Endothelial cell of umbilical vein (primary cell): ENCODE measurements around the gene CASR. TPM values are rescaled to one million over a fixed set of nuclear protein-coding genes. Genes with fewer than 3 reads are reported as not detected.

Source experiments
- BruUV-seq: library from RNA; stranded (reverse); fragments of 400-500 nt; replicated peaks from 2 replicates; lab custom pipeline; 2021; lab: Mats Ljungman, UMichigan
- CTCF ChIA-PET: fragments of 300-600, 350-600 bp; sonication (Branson Sonifier 250); formaldehyde crosslinking; loops from one replicate; lab custom pipeline; 2021; ENCODE audit warnings: antibody characterized with exemption, inconsistent platforms; lab: Charles Lee
- POLR2A ChIA-PET: fragments of 300-600, 350-600 bp; sonication (Branson Sonifier 250); formaldehyde crosslinking; loops from one replicate; lab custom pipeline; 2021; ENCODE audit warnings: antibody characterized with exemption, inconsistent platforms; lab: Charles Lee
- DNase-seq: peaks from one replicate; pipeline ENCODE4 v3.0.0-alpha.2; 2011; ENCODE audit warnings: low read depth, low spot score
- FAIRE-seq: peaks from 2 replicates; lab custom pipeline; 2011; peaks lifted over from hg19 to GRCh38; lab: Jason Lieb, UNC
- H2AFZ ChIP-seq: 2 replicates; pipeline ENCODE4 v1.6.0; 2012; ENCODE audit warnings: low read depth, low read length, control low read depth, inconsistent platforms
- H3K27ac ChIP-seq: 2 replicates; pipeline ENCODE4 v1.5.1; 2011; ENCODE audit warnings: low read depth, mild to moderate bottlenecking, control low read depth, low read length, moderate library complexity; ENCODE audit not compliant: insufficient read depth
- H3K27me3 ChIP-seq, 2 experiments: 2 replicates each; pipeline versions ENCODE4 v1.6.0 to v1.6.1; 2011; ENCODE audit warnings: low read length in 2 of 2, mixed read lengths in 1 of 2; ENCODE audit not compliant: control insufficient read depth in 2 of 2, insufficient read depth in 2 of 2
- H3K36me3 ChIP-seq, 2 experiments: 2 replicates in 1 of 2; 3 replicates in 1 of 2; pipeline ENCODE4 v1.5.1; 2011; ENCODE audit warnings: low read length in 2 of 2, mild to moderate bottlenecking in 1 of 2, moderate library complexity in 1 of 2; ENCODE audit not compliant: control insufficient read depth in 2 of 2, insufficient read depth in 2 of 2; ENCODE audit errors: extremely low read depth in 1 of 2
- H3K4me1 ChIP-seq: 3 replicates; pipeline ENCODE4 v1.5.1; 2011; ENCODE audit warnings: mild to moderate bottlenecking, low read length; ENCODE audit not compliant: control insufficient read depth, insufficient read depth; ENCODE audit errors: extremely low read depth
- H3K4me2 ChIP-seq: 2 replicates; pipeline ENCODE4 v1.6.1; 2011; ENCODE audit warnings: low read length, control low read depth, mixed read lengths; ENCODE audit not compliant: insufficient read depth
- H3K4me3 ChIP-seq, 3 experiments: fragments of 200-600 bp in 1 of 3; sonication (generic), shearing (Covaris generic) in 1 of 3; replicated peaks in 1 of 3; 2 replicates each; pipeline ENCODE4 v1.5.1; 2011 to 2016; ENCODE audit warnings: control low read depth in 3 of 3, low read length in 3 of 3, mild to moderate bottlenecking in 2 of 3, inconsistent platforms in 1 of 3, low read depth in 1 of 3, moderate library complexity in 1 of 3; ENCODE audit not compliant: insufficient read depth in 1 of 3
- H3K79me2 ChIP-seq: 2 replicates; pipeline ENCODE4 v1.6.0; 2012; ENCODE audit warnings: low read length, inconsistent platforms; ENCODE audit not compliant: control insufficient read depth, insufficient read depth
- H3K9ac ChIP-seq: replicated peaks from 2 replicates; pipeline ENCODE3; 2011; ENCODE audit warnings: low read length, control low read depth; ENCODE audit not compliant: insufficient read depth; ENCODE audit errors: extremely low read depth
- H3K9me1 ChIP-seq: replicated peaks from 3 replicates; pipeline ENCODE4 v1.6.0; 2011; ENCODE audit warnings: mild to moderate bottlenecking, low read length; ENCODE audit not compliant: control insufficient read depth, insufficient read depth; ENCODE audit errors: extremely low read depth
- H3K9me3 ChIP-seq: replicated peaks from 2 replicates; pipeline ENCODE4 v1.5.1; 2012; ENCODE audit warnings: low read length, inconsistent platforms; ENCODE audit not compliant: control insufficient read depth, insufficient read depth
- H4K20me1 ChIP-seq: replicated peaks from 2 replicates; pipeline ENCODE3; 2011; ENCODE audit warnings: mild to moderate bottlenecking, low read length; ENCODE audit not compliant: control insufficient read depth, insufficient read depth; ENCODE audit errors: extremely low read depth
- CTCF ChIP-seq, 2 donors: IDR thresholded peaks; 1 replicate in 1 of 2; 2 replicates in 1 of 2; pipeline ENCODE4 v1.5.1; 2011; ENCODE audit warnings: low read length in 2 of 2, mild to moderate bottlenecking in 2 of 2, moderate library complexity in 2 of 2, control low read depth in 1 of 2, inconsistent platforms in 1 of 2, low read depth in 1 of 2; ENCODE audit not compliant: insufficient read depth in 1 of 2; ENCODE audit errors: extremely low read depth in 1 of 2
- EZH2 ChIP-seq: IDR thresholded peaks from 2 replicates; pipeline ENCODE4 v1.6.1; 2012; ENCODE audit warnings: borderline replicate concordance, low read depth, mild to moderate bottlenecking, moderate library complexity, low read length, inconsistent platforms; ENCODE audit not compliant: severe bottlenecking
- JUN ChIP-seq: IDR thresholded peaks from 2 replicates; pipeline ENCODE4 v1.6.1; 2011; ENCODE audit warnings: borderline replicate concordance, low read depth; ENCODE audit not compliant: insufficient read length, insufficient read depth
- POLR2A ChIP-seq: IDR thresholded peaks from 2 replicates; pipeline ENCODE4 v1.6.1; 2012; ENCODE audit warnings: low read depth, mild to moderate bottlenecking, control low read depth, low read length
- POLR2AphosphoS5 ChIP-seq: IDR thresholded peaks from 2 replicates; pipeline ENCODE4 v1.6.1; 2012; ENCODE audit warnings: low read depth, mild to moderate bottlenecking, control low read depth, low read length, moderate library complexity; ENCODE audit not compliant: insufficient read depth
- dilution Hi-C: fragments of 300-500 bp; cut with MboI; formaldehyde crosslinking; loops from one replicate; pipeline ENCODE4 v1.15.0; 2019; ENCODE audit warnings: low sequenced_read_pairs; ENCODE audit not compliant: extremely low pct_ligation_motif_present
- intact Hi-C: fragments of 100-400 bp; cut with micrococcal nuclease; formaldehyde crosslinking; loops from one replicate; pipeline ENCODE4 v1.10.0; 2022
- polyA plus RNA-seq, 4 experiments: library from polyadenylated mRNA; depleted of rRNA in 3 of 4; stranded (reverse) in 3 of 4; unstranded in 1 of 4; fragments of >200 nt; gene quantifications; 2 replicates each; pipeline versions ENCODE4 v1.2.1 to v1.2.3, GENCODE V29; 2011 to 2012; ENCODE audit warnings: missing spikeins in 1 of 4
- total RNA-seq: library from RNA; stranded (reverse); gene quantifications from 2 replicates; pipeline ENCODE4 v1.2.3, GENCODE V29; 2021

Gene CASR
- total and polyA plus RNA-seq, 2 donors (not counting 3 experiments of a cell fraction or from before 2014, with no cell fraction given), result not detected

GRCh38 chr3:122332551-122332950, 149.1 kb downstream of the CASR start:
- DNase-seq, result no peak
- CTCF ChIA-PET, result no interaction called here
- H3K27me3 ChIP-seq, result peaks cover under 1 to 3% of the 10 kb centered on the region in 2 experiments
- no peak overlapping the region for H3K27ac ChIP-seq
- POLR2A ChIA-PET, result no interaction called here
- no peak overlapping the region for H3K4me2 ChIP-seq
- H2AFZ ChIP-seq, result no peak overlapping the region
- H3K9me1 ChIP-seq, result no peaks in the 10 kb centered on the region
- no peaks in the 10 kb centered on the region for H3K9me3 ChIP-seq
- H3K4me3 ChIP-seq, result no peak overlapping the region
- H3K4me1 ChIP-seq, result no peaks in the 10 kb centered on the region
- BruUV-seq, result no TSS peak
- H3K36me3 ChIP-seq, result no peaks in the 10 kb centered on the region
- no peaks in the 10 kb centered on the region for H3K79me2 ChIP-seq
- FAIRE-seq, result no peak
- H4K20me1 ChIP-seq, result no peaks in the 10 kb centered on the region
- H3K9ac ChIP-seq, result no peak overlapping the region
- intact Hi-C loops (no loop called here), dilution Hi-C loops (no loop called here)
- no peak for TF ChIP-seq POLR2AphosphoS5
- no peak for TF ChIP-seq JUN
- no peak for TF ChIP-seq EZH2
- no peak for TF ChIP-seq POLR2A
- no peak for TF ChIP-seq CTCF (IDR thresholded peaks at IDR 0.05; ENCODE audit: extremely low read depth in 1 of 2, insufficient read depth in 1 of 2, low read depth in 1 of 2, low read length in 2 of 2)

Other genes starting within 250 kb of the CASR start
- gene ILDR1, start 161.4 kb upstream of the CASR start, total RNA-seq, result not detected in 2 replicates
- gene ILDR1, start 161.4 kb upstream of the CASR start, polyA plus RNA-seq, result not detected in 2 replicates
- not detected in 2 replicates for gene CD86, start 128.3 kb upstream of the CASR start, total RNA-seq
- gene CD86, start 128.3 kb upstream of the CASR start, polyA plus RNA-seq, result not detected in 2 replicates
- gene CSTA, start 141.6 kb downstream of the CASR start, total RNA-seq, result not detected in 2 replicates
- gene CSTA, start 141.6 kb downstream of the CASR start, polyA plus RNA-seq, result not detected in 2 replicates
- gene MIX23, start 199.6 kb downstream of the CASR start, total RNA-seq, result 43.6 and 53.5 TPM in 2 replicates
- 3.7 and 4.5 TPM in 2 replicates for gene MIX23, start 199.6 kb downstream of the CASR start, polyA plus RNA-seq
- 23.4 and 25.9 TPM in 2 replicates for gene FAM162A, start 200.5 kb downstream of the CASR start, total RNA-seq
- 8.2 and 12.6 TPM in 2 replicates for gene FAM162A, start 200.5 kb downstream of the CASR start, polyA plus RNA-seq
- gene WDR5B, start 232.4 kb downstream of the CASR start, total RNA-seq, result 2.6 and 3.7 TPM in 2 replicates
- gene WDR5B, start 232.4 kb downstream of the CASR start, polyA plus RNA-seq, result 1.6 and 1.8 TPM in 2 replicates